Upper lobe of left lung (tissue), 4 donors: ENCODE measurements around the gene NINJ2.

ENCODE experiments used
- POLR2A ChIP-seq, 4 donors: fragments of 450-650 bp; IDR thresholded peaks; one replicate each; pipeline ENCODE4 v1.5.1; 2016 to 2017; ENCODE audit warnings: antibody characterized with exemption in 4 of 4, mild to moderate bottlenecking in 2 of 4
- POLR2AphosphoS5 ChIP-seq, 2 donors: sonication (generic); formaldehyde crosslinking; IDR thresholded peaks; one replicate each; pipeline ENCODE4 v1.5.1; 2017; ENCODE audit warnings: antibody characterized with exemption in 2 of 2
- TF ChIP-seq, protein P1 (sequence below), 6 experiments: fragments of 450-650 bp in 4 of 6; fragments of 200-600 bp in 2 of 6; sonication (generic) in 2 of 6; IDR thresholded peaks; one replicate each; pipeline ENCODE4 v1.5.1; 2016 to 2019; ENCODE audit warnings: antibody characterized with exemption in 6 of 6

DNA sequence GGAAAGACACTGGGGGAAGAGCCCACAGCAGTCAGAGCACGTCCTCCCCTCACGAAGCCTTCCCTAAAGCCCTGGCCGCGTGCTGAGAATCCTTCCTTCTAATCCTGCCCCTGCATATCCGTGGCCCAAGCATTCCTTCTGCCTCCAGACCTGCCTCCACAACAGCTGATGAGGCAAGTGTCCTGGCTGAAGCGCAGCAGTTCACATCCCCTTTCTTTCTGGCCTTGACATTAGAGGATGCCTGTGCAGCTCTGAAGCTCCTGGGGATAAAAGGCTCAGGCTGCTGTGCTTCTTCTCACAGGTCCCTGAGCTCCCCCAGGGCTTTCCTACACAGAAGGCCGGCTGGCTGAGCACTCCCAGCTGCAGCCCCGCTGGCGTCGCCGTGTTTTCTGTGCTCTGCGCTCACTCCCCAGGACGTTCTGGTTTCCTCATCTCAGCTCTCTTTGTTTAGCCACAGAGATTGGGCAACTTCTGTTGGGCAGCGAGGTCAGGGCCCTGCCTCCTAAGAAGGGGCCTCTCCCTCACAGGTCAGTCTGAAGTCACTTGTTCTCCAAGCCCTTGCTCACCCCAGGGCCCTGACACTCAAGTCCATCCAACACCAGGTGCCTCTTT is 45.8 kb downstream of the NINJ2 start:
- TF ChIP-seq, protein P1, sequence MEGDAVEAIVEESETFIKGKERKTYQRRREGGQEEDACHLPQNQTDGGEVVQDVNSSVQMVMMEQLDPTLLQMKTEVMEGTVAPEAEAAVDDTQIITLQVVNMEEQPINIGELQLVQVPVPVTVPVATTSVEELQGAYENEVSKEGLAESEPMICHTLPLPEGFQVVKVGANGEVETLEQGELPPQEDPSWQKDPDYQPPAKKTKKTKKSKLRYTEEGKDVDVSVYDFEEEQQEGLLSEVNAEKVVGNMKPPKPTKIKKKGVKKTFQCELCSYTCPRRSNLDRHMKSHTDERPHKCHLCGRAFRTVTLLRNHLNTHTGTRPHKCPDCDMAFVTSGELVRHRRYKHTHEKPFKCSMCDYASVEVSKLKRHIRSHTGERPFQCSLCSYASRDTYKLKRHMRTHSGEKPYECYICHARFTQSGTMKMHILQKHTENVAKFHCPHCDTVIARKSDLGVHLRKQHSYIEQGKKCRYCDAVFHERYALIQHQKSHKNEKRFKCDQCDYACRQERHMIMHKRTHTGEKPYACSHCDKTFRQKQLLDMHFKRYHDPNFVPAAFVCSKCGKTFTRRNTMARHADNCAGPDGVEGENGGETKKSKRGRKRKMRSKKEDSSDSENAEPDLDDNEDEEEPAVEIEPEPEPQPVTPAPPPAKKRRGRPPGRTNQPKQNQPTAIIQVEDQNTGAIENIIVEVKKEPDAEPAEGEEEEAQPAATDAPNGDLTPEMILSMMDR (IDR thresholded peaks at IDR 0.05) = no peak
- TF ChIP-seq POLR2A (IDR thresholded peaks at IDR 0.05) (peak in 2 of 4 donors; percentile 28 to 81), POLR2AphosphoS5 (IDR thresholded peaks at IDR 0.05) (peak; percentile 73 to 87)
